HG03045 (cell line): ENCODE results near the gene FMN1.

Source experiments
- ATAC-seq: cut with Tn5 transposase; IDR thresholded peaks from one replicate; pipeline ENCODE4 v1.9.1; 2021; ENCODE audit warnings: mild to moderate bottlenecking, moderate library complexity; ENCODE audit not compliant: unreplicated experiment

FMN1 gene

DNA sequence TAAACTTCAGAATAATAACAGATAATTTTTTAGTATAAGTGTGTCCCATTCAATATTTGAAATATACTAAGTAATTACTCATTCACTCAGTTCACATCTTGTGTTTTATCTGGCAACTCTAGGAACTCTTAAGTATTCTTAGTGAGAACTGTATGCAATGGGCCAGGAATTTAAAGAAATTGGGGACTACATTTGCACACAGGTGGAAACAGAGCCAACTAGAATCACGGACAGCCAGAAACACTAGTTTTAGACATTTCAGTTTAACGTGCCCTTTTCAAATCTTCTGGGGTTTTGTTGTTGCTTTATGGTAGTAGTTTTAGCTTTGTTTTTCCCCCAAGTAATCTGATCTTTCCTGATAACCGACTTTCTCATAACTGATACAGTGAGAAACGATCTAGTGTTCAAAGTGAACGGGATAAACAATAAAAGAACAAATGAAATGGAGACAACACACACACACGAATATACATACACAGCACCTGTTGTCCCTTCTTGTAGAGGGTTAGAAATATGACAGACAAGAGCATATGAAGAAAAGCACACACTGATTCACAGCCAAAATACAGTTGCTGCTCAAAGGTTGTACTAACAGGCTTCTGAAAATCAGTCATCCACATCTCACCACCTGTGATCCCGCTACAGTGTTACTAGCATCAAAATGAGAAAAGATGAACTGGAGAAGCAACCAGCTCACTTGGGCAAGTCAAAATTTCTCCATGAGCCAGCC is 167.0 kb downstream of the FMN1 start:
- no peak for ATAC-seq

DNA sequence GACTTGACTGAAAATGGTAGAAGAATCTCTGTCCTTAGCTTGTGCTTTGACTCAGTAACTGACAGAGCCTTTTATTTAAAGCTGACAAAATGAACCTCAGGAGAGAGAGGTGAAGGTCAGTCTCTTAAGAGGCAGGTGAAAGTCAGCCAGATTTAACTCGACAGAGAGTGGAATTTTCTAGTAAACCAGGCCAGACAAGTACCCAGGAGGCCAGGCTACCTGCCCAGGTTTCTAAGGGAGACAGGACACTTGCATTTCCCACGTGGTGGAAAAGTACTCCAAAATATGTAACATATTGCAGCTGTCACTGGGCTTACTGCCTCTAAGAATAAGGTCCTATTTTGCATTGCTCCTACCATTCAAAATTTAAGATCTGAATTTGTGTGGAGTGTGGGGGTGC is 167.9 kb downstream of the FMN1 start:
- no peak for ATAC-seq

DNA sequence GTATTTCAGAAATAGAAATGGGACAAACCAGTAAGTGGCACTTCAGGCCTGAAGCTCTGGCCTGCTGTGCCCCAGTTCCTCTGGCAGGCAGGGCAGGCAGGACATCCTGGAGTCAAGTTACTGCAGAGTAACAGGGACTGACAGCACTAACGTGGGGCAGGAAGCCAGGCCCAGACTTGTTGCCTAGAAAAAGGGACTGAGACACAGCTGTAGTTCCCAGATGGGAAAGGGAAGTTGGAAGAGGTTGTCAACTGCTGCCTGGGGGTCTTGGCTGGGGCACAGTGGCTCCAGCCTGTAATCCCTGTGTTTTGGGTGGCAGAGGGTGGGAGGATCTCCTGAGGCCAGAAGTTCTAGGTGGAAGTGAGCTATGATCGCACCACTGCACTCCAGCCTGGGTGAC is 171.9 kb downstream of the FMN1 start:
- no peak for ATAC-seq

DNA sequence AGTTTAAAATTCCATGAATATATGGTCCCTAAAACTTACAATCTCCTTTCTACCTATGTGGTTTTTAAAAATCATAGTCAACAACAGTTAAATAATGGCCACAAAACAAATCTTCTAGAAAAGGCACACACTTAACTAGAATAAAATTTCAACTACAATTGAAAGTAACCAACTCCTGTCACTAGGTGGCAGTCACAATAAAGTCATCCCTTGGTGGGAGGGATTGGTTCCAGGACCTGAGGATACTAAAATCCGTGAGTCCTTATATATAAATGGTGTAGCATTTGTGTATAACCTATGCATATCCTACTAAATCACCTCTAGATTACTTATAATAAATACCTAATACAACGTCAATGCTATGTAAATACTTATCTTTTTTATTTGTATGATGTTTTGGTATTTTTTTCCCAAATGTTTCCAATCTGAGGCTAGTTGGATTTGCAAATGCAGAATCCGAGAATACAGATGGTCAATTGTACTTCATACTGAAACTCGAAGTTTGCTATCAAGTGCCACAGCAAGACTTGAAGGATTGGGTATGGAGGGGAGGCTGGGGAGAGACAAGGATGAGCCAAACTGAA is 172.6 kb downstream of the FMN1 start:
- no peak for ATAC-seq

DNA sequence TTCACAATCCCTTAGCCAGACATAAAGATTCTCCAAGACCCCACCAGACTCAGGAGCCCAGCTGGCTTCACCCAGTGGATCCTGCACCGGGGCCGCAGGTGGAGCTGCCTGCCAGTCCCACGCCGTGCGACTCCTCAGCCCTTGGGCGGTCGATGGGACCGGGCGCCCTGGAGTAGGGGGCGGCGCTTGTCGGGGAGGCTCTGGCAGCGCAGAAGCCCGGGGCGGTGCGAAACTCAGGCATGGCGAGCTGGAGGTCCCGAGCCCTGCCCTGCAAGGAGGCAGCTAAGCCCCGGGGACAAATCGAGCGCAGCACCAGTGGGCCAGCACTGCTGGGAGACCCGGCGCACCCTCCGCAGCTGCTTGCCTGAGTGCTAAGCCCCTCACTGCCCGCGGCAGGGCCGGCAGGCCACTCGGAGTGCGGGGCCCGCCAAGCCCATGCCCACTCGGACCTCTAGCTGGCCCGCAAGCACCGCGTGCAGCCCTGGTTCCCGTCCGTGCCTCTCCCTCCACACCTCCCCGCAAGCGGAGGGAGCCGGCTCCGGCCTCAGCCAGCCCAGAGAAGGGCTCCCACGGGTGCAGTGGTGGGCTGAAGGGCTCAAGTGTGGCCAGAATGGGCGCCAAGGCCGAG is 175.0 kb downstream of the FMN1 start:
- ATAC-seq: no peak

DNA sequence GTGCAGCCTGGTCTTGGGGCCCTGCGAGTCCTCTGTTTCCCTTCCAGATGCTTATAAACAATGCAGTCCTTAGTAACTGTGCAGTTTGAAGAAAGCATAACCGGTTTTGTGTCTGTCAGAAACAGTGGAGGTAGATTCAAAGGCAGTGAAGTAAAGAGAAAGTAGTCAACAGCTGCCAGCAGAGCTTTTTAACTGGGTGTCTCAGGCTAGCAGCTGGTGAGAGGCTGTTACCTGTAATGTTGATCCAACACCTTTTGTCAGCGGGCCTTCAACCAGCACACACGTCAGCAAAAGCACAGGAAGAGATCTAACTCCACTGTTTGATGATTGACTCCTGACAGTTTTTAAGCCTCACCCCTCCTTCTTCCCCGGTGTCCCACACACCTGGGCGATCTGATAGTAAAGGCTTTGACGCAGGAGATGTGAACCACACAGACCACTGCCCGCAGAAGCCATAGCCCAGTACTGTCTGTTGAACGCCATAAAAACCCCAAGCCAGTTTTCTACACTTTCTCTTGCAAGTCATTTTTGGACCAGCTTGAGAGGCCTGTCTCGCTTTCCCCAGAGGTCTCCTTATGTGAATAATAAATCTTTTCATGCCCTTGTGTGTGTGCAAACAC is 178.0 kb downstream of the FMN1 start:
- ATAC-seq: no peak

DNA sequence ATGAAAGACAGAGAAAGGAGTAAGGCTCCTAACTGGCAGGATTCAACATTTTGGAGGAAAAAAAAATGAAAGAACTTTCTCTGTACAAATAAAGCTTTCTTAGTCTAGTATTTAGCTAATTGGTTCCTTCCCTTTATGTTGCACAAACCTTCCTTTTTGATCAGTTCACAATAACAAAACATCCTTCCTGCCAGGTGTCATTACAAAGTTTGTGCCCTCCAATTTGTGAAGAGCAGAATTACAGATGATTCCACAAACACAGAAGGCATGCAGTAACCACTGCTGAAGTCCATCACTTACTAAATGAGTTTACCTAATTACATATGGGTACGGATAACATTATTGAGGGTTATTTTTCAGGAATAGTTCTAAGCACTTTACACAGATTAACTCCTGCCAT is 179.9 kb downstream of the FMN1 start:
- ATAC-seq: no peak

DNA sequence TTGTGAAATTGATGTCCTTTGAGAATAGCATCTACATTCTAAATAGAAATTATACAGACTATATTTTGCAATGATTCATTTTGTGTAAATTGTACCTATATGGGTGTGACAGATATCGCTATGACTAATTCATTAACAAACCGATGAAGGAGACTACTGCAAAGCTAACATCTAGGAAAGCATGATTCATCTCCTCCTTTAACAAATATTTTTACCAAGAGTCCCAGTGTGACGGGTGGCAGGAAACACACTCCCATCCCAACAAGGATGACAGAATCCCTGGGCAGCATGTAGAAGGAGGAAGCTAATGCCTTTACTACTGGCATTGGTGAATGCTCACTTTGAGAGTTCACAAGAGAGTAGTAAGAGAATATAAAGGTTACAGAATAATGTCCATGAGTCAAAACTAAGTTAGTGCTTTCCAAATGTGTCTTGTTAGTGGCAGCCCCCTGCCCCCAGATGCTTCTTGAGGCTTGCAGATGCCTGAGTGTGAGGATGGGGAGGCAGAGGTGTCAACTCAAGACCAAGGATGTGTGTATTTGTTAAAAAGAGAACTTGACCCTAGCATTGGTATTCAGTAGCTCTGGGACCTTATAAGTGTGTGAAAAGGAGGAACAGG is 180.6 kb downstream of the FMN1 start:
- no peak for ATAC-seq

DNA sequence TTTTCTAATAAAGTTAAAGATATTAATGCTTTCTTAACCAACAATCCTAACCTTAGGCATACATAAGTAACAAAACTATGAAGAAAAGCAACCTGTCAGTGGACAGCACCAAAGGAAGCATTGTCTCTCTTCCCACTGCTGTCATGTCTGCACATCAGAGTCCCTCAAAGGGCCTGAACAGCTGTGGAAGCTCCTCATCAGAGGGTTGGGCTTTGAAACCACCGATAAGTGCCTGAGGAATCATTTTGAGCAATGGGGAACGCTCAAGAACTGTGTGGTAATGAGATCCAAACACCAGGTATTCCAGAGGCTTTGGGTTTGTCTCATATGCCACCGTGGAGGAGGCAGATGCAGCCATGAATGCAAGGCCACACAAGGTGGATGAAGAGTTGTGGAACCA is 182.5 kb downstream of the FMN1 start:
- ATAC-seq: no peak

DNA sequence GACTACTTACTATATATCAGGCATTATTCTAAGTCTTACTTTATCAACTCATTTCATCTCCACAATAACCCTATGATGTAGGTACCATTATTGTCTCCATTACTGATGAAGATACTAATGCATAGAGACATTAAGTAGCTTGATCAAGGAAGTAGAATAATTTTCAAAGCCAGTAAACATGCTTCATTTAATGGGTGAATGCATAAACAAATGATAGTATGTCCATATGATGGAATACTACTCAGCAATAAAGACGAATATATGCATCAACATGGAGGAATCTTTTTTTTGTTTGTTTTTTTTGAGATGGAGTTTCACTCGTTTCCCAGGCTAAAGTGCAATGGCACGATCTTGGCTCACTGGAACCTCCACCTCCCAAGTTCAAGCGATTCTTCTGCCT is 184.9 kb downstream of the FMN1 start:
- ATAC-seq: no peak

DNA sequence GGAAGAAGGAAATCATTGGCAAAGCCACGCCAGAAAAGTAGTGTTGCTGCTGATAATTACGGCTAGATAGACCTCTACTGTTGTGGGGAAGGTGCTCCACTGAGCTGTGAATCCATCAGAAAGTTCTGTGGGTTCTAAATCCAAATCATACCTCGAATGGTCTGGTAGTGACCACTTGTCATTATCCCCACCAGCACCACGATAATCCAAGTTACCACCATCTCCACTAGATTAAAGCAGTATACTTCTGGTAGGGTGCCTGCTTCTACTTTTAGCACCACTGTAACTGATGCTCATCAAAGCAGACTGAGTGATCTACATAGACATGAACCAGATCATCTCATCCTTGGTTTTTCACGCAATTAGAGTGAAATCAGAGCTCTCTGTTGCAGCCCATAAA is 185.5 kb downstream of the FMN1 start:
- ATAC-seq: no peak

DNA sequence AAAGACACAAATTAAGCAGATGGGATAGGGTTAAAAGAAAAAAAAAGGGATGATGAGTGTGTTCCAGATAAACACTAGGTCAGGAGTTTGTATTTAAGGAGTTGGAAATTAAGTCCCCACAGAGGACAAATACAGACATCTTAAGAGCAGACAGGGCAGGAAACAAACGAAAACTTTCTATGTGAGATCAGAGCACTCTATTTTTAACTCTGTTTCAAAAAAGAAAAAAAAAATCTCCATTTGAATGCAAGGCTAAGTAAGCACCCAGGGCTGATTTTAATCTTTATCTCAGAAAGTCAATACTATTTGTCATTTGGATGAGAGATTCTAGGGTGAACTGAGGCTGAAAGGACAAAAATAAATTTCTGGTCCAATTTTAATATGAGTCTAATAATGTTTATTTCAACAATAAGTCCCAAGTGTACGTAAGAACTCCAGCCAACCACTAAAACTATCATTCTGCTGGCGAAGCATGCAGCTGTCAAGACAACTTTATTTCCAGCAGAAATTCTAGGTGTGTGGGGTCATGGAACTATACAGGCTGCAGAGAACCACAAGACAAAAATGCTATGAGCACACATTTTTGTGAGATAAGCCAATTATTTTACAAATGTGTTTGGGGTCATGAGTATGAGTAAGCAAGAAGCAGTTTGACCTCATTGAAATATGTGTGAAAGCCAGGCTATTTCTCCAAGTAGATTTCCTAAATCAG is 186.1 kb downstream of the FMN1 start:
- no peak for ATAC-seq

DNA sequence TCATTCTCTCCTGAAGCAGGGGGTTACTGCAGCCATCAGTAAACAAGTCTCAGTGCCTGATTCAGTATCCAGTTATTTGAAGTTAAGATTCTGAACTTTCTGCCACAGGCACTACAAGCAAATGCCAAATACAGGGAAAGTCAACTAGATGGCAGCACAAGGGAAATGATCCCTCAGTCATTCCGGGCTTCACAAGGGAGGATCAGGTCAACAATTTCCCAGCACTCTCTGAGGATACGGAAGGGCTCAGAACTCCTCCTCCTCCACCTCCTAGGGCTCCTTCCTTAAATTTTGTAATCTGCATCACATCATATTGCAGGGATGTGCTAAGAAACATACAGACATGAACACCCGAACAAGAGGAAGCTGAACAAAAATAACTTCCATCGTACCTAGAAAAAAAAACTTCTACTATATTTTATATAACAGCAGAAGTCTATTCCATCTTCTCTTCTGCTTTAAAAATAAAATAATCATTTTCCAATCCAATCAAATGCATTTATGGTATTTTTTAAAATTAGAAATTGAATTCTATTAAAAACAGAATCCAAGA is 187.1 kb downstream of the FMN1 start:
- ATAC-seq: no peak

DNA sequence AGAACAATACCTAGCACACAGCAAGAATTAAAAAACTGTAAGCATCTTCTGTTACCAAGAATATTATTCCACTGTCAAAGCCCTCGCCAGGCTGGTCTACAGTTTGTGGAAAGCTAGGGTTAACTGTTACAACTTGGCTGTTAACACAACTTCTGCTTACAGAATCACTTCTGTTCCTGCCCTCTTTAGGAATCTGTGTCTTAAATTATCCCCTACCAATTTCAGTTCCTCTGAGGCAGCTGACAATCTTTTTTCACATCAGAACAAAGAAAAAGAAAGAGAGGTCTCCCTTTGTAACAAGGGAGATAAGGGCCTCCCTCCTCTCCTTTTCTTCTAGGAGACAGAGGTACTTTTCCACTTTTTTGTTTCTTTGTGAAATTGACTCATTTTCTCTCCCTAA is 188.9 kb downstream of the FMN1 start:
- ATAC-seq: no peak

DNA sequence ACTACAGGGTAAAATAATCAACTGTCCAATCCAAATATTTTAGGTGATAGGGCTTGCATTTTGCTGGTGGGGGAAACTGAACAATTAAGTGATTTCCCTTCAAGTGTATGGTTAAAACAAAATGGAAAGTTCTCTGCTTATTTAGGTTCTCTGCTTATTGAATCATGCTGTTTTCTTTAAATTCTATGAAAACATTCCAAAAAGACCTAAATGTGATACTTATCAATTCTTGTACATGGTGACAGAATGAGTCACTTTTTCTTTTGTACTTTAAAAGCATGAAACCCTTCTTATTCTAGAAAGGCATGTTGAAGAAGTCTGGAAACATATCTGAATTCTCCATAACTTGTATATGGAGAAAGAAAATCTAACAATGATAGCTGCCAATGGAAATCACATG is 192.6 kb downstream of the FMN1 start:
- no peak for ATAC-seq

DNA sequence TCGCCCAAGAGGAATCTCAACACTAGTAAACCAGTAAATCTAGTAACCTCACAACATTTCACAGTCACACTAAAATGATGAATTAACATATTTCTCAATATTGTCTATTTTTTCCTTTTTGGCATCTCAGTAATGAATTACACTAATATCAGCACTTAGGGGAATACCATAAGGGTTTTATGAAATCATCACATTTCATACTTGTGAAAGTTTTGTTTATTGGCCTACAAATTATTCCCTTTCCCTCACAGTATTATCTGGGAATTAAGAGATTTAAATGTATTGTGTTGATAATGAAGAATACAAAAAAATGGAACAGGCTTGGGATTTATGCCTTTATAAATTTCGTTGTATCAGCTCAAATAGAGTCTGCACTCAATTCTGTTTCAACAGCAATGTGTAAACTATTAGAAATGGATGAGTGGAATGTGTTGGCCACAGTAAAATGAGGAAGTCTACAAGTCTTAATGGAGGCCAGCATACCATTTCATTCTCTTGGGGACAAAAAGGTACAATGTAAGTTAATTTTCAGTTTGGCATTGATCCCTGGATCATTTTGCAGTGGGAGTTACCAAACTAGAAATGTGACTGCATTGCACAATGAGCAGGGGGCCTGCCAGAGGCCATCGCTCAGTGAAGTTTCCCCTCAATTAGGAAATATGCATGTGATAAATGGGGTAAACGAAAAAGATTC is 195.4 kb downstream of the FMN1 start:
- ATAC-seq: no peak

DNA sequence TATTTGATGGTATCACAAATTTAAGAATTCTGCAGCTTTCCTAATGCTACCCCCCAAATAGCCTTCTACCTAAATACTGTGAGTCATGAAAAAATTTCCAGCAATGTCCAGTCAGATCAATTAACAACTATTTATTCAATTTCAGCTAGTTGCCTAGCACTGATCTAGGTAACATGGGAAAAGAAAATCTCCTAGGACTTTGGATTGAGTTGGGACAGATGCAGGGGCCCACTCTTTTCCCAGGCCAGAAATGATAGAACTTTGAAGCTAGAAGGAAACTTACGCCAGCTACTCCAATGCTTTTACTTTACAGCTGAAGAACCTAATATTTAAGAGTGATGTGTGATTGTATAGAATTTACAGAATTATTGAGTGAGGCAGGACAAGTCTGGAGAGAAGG is 196.3 kb downstream of the FMN1 start:
- no peak for ATAC-seq

DNA sequence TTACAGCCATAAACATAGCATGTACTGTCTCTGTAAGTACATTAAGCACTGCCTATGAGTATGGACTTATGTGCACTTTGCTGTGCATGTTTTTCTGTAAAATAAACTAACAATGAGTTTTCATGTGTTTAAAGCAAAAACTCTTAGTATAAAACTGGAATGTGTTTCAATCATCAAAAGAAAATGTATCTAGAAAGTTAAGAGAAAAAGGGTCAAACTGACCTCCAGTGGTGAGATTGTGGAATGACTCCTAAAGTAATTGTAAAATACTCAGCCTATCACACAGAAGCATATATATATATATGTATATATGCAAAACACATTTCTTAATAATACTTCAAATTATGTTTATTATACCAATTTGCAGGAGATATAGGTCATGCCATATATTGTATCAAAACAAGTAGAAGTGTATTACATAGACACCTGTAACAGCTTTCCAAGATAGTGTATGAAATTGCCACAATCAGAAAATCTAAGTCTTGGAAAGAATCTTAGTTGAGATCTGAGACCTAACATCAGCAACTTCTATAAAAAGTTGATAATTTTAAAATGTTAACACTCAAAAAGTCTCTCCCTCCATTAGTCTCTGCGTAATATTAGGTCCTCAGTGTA is 199.6 kb downstream of the FMN1 start:
- ATAC-seq: no peak

DNA sequence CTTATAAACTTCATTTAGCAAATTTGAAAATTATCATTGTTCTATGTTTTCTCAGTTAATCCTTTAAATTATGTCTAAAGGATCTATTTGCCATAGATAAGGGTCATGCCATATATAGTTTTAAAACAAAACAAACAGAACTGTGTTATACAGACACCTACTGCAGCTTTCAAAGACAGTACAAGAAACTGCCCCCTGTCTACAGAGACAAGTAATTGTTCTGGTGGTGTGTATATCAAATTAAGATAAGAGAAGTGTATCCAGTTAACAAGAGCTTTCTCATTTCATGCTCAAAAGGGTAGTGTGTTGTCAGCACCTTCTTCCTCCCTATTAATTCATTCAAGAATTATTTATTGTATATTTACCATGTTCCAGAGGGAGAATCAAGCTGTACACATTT is 201.2 kb downstream of the FMN1 start:
- no peak for ATAC-seq

DNA sequence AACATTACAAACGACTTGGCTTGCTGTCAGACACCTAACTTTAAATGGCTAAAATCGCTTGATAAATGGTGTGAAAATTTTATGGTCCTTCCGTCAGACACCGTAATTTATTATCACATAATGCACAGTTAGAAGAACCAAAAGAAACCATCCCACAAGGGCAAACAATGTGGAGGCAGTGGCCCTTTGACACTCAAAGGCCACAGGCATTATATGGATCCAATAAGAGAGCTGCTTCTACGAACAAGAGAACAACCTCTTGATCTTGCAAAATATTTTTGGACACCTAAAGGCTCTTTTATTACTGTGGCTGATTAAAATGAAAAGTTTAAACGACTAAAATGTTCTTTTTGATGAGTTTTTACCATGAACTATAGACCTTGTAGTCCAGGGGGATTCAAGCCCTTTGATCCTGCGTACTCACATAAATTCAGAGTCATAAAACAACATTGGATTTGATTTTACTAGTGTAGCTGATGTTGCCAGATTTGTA is 202.8 kb downstream of the FMN1 start:
- no peak for ATAC-seq
